GM12892 (cell line): ENCODE results near the gene OR14C36.

Experiments used
- DNase-seq: peaks from one replicate; pipeline ENCODE4 v3.0.0; 2011; ENCODE audit not compliant: insufficient read length
- FAIRE-seq: peaks from 2 replicates; lab custom pipeline; 2011; peaks lifted over from hg19 to GRCh38; lab: Jason Lieb, UNC
- POLR2A ChIP-seq: IDR thresholded peaks from 2 replicates; pipeline ENCODE4 v1.6.1; 2011; ENCODE audit warnings: low read depth, low read length, control low read depth
- POLR2AphosphoS5 ChIP-seq: IDR thresholded peaks from 2 replicates; pipeline ENCODE4 v1.6.1; 2011; ENCODE audit warnings: low read depth, low read length, control low read depth
- TAF1 ChIP-seq: IDR thresholded peaks from 2 replicates; pipeline ENCODE4 v1.6.1; 2011; ENCODE audit warnings: low read depth, mild to moderate bottlenecking, control low read depth, low read length, borderline replicate concordance

The OR14C36 gene

GRCh38 chr1:248373761-248374160 lies 25.2 kb downstream of the OR14C36 start:
- no peak for DNase-seq
- no peak for FAIRE-seq
- TF ChIP-seq TAF1, result no peak
- TF ChIP-seq POLR2A, result no peak
- TF ChIP-seq POLR2AphosphoS5, result no peak

- FAIRE-seq (no peak), DNase-seq (no peak)
- TF ChIP-seq TAF1 (no peak), POLR2AphosphoS5 (no peak), POLR2A (no peak)
These were observed 26.9 kb downstream of the OR14C36 start, which contains the start of gene OR2T6 for GRCh38 chr1:248375446-248375845. Gene OR2T6, plus strand, starts transcription at chr1:248375746. Its CDS starts 11,863 bp downstream, at chr1:248387609.

GRCh38 chr1:248376916-248377315 lies 28.3 kb downstream of the OR14C36 start:
- no peak for FAIRE-seq
- DNase-seq, result no peak
- no peak for TF ChIP-seq POLR2A
- no peak for TF ChIP-seq POLR2AphosphoS5
- TF ChIP-seq TAF1, result no peak

DNA sequence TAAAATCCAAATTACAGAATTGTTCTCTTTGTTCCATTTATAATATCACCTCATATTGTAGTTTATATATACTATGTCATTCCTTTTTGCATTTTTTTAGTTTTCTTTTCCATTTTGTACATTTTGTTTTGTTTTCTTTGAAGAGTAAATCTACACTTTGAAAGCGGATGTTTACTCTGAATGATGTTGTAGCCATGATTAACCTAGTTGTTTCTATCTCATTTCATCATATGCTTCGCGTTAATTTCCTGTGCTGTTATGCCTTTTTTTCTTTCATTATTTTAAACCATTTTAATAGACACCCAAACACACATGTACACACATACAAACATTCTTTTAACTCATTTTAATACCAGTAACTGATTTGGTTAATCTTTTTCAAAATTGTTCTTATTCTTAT lies 32.3 kb downstream of the OR14C36 start:
- no peak for FAIRE-seq

GRCh38 chr1:248388426-248388825 lies 39.9 kb downstream of the OR14C36 start:
- TF ChIP-seq POLR2A (no peak), TAF1 (no peak), POLR2AphosphoS5 (no peak)
- no peak for FAIRE-seq

More for the DNA sequence above, 32.3 kb downstream of the OR14C36 start:
- TF ChIP-seq POLR2AphosphoS5 (no peak), TAF1 (no peak), POLR2A (no peak)
- DNase-seq, result no peak

GRCh38 chr1:248393050-248393449 lies 44.5 kb downstream of the OR14C36 start:
- DNase-seq, result no peak
- no peak for FAIRE-seq
- no peak for TF ChIP-seq POLR2A
- no peak for TF ChIP-seq POLR2AphosphoS5
- TF ChIP-seq TAF1, result no peak

More at GRCh38 chr1:248388426-248388825, 39.9 kb downstream of the OR14C36 start:
- no peak for DNase-seq
